GM18868 (cell line): ENCODE data around the gene ALDH3B2.
"Not testable (repeated sequence)": the region's sequence is repeated elsewhere in the genome, so short reads cannot be mapped to it uniquely, and the experiment has no call there.

Source experiments
- ATAC-seq: cut with Tn5 transposase; IDR thresholded peaks from one replicate; pipeline ENCODE4 v1.9.1; 2021; ENCODE audit warnings: mild to moderate bottlenecking, moderate library complexity; ENCODE audit not compliant: unreplicated experiment

The ALDH3B2 gene

DNA sequence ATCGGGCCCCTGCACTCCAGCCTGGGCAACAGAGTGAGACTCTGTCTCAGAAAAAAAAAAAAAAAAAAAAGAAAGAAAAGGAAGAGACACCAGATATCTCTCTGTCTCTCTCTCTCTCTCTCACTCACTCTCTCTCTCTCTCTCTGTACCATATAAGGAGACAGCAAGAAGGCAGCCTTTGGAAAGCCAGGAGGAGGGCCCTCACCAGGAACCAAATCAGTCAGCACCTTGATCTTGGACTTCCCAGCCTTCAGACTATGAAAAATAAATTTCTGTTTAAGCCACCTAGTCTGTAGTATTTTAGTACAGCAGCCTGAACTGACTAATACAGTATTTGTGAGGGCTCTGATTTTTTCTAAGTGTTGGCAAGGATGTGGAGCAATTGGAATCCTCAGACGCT lies 13.6 kb upstream of the ALDH3B2 start:
- ATAC-seq, result no peak

DNA sequence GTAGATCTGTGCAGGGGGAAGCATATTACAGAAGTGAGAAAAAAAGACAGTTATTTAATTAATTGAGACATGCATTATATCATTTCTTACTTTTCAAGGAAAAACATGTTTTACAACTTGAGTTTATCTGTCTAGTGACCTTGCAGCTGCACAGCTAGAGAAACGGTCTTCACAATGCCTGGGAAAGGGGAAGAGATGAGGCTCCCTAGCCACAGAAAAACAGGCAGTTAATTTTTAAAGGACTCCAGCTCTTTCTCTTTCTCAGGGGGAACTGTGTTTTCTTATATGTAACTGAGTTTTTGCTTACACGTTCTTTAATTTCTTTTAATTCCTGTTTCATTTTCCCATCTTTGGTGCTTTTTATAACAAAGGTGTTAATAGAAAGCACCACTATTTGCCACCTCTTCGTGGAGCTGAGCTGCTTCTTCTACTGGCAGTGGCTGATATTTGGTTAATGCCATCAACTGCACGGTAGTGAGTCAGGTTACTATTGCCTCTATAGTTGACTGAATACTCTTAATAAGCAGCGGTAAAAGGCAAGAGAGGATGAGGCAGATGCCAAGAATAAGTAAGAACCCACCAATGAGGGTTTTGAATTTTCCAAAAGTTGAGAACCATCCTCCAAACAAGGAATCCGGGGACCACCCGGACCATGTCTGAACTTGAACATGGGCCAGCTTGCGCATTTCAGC lies 11.4 kb upstream of the ALDH3B2 start:
- ATAC-seq, result not testable (repeated sequence)

DNA sequence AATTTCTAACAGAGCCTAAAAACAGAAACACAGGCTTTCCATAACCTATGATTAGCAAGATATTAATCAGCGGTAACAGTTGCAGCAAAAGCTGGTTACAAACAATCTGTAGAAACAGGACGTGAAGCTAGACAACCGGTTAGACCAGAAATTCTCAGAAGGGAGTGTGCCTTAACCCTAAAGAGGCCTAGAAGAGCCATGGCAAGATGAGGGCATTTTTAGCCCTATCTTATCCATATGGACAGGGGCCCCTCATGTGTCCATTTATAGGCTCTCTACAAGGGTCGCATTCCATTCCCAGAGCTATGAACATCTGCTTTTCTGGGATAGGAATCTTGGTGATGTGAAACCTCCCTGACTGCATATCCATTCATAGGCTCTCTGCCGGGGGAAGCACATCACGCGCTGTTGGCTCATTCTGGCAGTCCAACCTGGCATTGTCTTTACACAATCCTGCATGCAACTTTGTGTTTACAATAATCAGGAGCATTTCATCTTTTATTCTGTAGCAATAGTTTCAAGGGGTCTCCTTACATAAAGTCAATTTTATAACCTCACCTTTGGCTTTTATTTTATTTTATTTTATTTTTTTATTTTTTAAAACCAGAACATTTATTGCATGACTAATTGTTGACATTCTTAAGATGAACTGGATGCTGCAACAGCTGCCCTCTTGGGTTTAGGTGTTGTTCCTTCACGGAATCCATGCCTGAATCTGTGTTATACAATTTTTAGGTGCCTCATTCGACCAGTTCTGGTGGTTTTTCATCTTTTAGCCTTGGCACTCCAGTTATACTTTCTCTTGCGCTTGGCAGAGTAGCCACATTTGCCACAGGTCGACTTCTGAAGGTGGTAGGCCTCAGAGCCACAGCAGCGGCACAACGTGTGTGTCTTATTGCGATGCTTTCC lies 8.0 kb upstream of the ALDH3B2 start:
- ATAC-seq, result not testable (repeated sequence)

DNA sequence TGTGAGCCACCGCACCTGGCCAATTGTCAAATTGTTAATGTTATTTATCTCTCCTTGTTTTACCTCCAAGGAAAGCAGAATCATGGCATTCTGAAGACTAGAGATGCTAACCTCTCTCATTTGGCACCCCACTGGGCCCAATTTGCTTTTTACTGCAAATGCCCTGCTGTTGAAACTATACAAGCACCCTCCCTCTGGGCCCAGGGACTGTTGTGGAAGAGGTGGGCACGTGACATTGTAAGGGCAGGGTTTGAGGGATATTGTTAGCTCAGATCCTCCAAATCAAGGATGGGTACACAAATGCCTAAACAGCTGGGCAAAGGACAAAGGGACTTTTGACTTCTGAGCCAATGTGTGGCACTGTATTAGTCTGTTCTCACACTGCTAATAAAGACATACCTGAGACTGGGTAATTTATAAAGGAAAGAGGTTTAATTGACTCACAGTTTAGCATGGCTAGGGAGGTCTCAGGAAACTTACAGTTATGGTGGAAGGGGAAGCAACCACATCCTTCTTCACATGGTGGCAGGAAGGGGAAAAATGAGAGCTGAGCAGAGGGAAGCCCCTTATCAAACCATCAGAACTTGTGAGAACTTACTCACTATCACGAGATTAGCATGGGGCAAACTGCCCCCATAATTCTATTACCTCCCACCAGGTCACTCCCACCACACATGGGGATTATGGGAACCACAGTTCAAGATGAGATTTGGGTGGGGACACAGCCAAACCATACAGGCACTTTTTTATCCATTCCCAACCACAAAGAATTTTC lies 6.5 kb upstream of the ALDH3B2 start:
- no peak for ATAC-seq

DNA sequence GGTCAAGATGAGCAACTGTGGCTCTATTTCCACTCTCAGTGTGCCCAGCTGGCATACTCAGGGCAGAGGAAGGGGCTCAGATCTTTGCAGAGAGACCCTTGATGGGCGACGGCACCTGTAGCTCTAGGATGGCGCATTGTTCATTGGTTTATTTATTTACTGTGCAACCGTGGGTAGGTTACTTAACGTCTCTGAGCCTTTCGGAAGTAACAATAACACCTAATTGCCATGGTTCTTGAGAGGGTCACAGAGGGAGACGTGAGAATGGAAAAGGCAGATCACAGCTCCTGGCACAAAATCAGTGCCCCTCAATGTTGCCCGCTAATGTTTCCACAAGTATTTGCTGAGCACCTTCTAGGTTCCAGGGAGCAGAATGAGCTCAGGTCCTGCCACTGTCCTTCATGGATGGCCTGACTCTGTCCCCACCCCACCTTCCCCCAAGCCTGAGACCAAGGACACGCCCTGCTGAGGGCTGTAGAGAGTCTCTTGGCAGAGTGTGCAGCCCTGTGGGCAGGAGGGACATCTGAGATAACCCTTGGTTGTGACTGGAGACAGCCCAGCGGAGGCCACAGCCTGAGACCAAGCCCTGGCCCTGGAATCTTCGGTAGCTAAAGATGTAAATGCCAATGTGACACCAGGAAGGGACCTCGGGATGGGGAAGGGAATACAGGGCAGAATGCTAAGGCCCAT lies 780 bp upstream of the ALDH3B2 start:
- no peak for ATAC-seq

DNA sequence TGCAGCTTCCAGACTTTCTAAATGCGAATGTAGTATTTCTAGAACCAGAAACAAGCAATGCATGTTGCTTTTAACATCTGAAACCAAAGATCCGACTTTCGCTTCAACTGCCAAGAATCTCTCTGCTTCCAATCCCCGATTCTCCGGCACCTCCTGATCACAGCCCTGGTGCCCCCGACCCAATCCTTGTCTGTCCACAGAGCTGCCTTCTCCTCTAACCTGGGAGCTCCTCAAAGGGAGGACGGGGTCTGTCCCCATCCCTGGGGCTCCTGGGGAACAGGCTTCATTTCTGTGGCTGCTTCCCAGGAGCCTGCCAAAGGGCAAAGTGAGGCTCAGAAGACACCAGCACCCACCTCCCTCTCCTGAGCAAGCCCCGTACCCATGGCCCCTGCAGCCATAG lies 521 bp downstream of the ALDH3B2 start:
- ATAC-seq, result no peak

DNA sequence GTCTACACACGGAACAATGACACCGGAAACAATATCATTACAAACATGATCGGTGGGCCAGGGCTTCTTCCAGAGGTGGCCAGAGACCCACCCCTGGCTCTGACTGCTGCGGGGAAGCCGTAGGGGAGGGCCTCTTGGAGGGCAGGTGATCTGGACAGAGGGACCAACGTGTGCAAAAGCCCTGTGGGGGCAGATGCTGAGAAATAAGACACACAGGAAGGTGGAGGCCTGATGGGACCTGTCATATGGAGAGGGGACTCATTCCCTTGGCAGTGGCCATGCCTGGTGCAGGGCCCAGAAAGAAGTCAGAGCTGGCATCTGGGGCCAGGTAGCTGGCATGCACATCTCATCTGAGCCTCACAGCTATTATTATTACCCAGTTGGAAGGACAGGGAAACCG lies 1.1 kb downstream of the ALDH3B2 start:
- ATAC-seq, result no peak

DNA sequence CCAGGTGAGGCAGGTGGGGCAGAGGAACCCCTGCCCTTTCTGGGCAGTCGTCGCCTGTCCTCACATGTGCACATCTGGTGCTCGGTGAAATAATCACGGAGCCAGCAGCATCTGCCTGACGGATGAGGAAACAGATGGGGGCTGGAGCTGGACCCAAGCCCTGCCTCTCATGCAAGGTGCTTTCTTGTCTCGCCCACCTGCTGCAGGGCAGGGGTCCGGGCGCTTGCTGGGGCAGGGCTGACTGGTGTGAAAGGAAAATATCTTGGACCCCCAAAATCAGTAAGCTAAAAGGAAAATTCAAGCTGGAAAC lies 3.3 kb downstream of the ALDH3B2 start:
- no peak for ATAC-seq

DNA sequence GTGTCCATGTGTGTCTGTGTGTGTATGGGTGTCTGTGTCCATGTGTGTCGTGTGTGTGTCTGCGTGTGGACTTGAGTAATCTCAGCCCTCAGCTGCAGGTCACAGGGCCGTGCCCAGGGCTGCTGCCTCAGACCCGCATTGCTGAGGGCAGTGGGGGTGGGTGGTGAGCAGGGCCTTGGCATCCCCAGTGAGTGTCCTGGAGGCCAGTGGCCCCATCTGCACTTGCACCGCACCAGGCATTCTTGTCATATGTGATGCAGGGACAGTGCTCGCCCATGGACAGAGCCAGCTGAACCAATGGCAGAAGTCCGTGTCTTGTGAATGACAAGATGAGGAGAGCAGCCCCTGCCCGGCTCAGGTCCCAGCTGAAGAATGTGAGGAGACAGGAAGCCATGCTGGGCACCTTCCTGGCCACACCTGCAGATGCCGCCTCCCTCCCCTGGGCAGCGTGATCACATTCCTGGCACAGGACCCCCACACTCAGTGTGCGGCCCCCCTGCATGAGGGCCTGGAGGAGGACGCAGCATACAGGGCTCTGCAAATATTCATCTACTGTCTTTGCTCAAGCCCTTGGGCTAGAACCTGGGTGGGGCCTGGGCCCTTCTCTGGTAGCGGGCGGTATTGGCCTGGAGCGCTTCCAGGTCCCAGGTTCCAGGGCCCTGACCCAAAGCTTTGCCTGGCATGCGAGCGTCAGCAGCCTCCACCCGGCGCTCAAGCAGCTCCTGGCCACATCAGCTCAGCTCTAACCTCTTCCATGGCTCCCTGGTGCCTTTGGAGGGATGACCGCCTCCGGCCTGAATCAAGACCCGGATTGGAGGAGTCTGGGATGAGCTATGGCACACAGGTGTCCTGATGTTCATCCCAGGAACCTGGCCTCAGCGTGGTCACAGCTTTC lies 3.9 kb downstream of the ALDH3B2 start:
- no peak for ATAC-seq

DNA sequence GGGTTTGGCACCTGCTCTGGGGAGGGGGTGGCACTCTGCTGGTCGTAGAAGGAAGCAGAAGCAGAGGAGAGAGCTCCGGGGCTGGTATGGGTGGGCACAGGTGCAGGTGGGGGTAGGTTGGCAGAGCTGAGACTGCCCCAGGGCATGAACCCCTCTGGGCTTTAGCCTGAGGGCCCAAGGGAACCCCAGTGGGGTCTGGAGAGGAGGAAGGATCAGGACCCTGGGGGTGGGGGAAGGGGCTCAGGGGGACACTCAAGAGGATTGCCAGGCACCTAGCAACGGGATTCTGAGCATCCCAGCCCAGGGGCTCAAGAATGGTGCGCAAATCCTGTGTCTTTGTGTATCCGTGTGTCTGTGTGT lies 6.3 kb downstream of the ALDH3B2 start:
- ATAC-seq, result no peak

DNA sequence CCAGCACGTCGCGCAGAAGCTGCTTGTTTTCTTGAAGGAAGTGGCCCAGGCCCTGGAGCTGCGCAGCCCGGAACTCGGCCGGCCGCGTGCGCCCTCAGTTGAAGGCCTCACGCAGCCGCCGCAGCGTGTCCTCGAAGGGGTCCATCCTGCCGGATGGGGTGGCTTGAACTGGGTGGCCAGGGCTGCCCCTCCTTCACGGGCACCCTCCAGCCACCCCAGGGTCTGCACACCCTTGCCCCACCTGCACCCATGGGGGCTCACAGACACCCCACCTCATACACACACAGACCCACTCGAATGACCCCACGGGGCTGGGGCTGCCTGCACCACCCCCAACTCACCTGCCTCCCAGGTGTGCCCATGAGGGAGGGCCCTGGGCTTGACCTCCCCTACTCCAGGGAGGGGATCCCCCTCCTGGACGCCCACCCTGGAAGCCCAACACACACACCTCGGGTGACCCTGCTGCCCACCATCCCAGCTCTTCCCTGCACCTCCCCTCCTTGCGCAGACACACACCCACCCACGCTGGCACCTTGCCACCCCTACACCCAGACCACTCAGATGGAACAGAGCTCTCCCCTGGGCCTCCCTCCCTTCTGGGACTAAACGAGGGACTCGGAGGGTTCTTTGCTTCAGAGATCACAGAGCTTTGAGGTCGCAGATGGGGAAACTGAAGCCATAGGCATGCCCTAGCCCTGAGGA lies 6.8 kb downstream of the ALDH3B2 start:
- ATAC-seq, result no peak

DNA sequence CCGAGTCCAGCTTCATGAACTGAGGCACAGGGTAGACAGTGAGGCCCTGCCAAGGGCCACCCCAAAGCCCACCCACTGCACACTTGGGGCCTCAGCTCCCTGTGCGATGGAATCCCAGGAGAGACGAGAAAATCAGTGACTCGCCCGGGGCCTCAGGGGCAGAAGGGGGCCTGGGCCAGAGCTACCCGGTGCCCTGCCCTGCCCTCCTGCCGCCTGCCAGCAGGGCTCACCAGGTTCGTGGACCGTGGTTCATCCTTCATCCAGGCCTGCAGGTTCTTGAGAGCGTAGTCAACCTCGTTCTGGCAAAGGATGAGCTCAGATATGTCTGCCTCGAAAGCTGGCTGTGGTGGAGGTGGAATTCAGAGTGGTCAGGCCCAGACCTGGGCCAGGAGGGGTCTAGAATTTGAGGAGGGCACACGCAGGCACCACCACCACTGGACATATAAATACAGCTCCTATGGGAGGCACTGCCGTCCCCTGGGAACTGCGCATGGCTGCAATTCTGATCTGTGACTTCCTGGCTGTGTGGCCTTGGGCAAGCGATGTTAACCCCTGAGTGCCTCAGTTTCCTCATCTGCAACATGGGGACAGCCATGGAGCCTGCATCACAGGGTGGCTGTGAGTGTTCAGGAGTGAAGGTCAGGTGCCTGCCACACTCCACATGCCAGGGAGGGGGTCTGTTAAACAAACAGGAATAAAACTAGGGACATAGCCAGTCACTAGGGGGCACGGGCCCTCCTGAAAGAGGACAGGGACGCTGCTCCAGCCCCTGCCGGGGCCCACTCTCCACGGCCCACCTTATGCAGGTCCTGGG lies 7.5 kb downstream of the ALDH3B2 start:
- no peak for ATAC-seq

DNA sequence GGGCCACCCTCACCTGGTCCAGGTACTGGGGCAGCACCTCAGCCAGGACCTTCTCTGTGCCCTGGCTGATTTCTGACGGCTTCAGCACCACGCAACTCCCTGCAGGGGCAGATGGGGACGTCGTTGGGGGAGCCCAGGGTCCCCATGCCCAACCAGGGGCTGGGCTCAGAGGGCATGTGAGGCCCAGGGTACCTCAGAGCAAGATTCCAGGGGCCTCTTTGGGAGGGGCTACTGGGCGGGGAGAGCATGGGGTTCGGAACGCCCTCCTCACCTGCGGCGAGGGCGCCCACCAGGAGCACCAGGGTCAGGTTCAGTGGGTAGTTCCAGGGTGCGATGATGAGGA lies 8.1 kb downstream of the ALDH3B2 start:
- no peak for ATAC-seq

DNA sequence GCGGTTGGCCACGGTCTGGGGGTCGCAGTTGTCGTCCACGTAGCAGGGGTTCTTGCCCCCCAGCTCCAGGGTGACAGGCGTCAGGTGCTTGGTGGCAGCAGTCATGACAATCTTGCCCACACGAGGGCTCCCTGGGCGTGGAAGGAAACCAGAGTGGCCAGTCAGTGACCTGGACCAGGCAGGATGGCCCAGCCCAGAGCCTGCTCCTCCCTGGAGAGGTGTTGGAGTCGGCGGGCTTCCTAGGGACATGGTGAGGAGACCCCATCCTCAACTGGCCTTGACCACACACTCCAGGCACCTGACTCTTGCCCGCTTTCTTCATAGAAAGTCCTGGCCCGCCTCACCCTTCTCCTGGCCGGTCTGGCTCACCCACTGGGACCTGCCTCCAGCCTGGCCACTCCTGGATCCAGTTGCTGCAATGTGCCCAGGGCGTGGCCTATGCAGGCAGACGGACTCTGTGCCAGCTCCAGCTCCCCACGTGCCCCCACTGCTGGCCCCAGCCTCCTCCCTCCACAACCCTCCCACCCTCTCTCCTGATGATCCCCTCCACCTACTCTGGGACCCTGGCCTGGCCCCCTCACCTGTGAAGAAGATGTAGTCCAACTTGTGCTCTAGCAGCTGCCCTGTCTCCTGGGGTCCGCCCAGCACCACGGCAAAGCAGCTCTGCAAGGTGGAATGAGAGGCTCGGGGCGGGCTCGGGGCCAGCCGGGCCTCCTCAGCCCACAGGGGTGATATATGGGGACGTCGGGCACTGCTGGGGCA lies 8.7 kb downstream of the ALDH3B2 start:
- ATAC-seq, result no peak

DNA sequence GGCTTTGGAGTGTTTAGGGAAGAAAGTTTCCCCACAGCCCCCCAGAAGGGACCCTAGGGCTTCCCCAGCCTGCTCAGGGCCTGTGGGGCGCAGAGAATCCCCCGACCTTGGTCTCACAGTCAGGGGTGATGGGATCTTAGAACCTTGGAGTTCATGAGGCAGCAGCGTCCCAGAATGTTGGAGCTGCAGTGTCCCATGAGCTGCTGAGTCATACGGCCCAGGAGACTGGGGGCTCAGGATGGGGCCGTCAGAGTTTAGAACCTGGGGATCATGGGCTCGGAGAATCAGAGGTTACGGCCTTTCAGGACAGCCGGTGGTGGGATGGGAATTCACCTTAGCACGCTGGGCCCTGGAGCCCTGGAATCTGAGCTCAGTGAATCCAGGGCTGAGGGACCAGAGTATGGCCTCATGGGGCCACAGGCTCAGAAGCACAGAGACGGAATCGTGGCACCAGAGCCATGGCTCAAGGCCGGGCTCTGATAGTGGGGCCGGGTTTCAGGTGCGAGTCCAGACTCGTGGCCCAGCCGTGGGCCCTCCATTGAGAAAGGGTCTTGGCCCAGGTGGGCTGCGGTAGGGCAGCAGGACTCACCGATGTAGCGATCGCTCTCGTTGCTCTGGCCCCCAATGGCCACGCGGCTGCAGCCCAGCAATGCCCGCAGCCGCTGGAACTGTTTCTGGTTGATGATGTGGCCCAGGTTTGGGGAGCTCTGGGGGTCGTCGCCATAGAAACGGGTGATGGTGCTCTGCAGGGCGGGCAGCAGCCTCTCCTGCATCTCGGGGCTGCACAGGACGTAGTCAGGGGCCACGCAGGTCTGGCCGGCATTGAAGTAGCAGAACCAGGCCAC lies 9.5 kb downstream of the ALDH3B2 start:
- no peak for ATAC-seq

DNA sequence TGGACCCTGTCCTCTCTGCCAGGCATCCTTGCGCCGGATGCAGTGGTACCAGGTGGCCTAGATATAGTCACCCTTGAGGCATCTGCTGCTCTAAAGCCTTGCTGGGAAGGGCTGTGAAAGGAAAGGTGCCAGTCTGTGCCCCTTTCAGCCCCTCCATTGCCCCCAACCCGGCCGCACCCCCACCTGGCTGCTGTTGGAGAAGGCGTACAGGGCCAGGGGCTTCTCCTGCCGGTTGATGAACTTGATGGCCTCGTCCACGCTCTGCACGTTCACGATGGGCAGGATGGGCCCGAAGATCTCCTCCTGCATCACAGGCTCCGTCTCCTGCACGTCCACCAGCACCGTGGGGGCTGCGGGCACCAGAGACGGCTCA lies 10.2 kb downstream of the ALDH3B2 start:
- ATAC-seq, result no peak

DNA sequence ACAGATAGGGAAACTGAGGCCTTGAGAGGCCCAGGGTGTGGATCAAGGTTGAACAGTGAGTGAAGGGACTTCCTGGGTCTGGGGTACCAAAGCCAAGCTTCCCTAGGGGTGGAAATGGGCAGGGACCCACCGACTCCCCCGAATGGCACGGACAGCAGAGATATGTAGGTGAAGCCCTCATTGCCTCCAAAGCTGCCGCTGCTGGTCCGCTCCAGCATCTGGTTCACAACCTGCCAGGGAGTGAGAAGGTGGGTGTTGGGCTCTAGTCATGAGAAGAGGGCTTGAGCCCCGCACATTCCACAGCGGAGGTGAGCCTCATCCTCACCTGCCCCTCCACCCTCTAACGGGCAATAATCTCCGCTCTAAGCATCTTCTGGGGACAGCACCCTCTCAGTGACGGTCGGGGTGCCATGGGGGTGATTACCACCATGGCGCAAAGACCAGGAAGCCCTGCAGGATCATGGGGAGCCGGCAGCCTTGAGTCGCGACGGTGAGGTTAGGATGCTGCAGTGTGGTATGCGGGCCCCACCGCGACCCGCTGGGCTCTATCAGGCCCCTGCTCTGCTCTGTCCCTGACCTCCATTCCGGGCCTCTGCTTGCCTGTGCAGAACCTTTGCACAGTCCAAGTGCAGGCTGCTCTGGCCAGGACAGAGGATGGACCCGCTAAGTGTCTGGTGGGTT lies 10.8 kb downstream of the ALDH3B2 start:
- ATAC-seq, result no peak
